HG03520 (cell line): ENCODE data around the gene MRRF.
"Not testable (repeated sequence)": the region's sequence is repeated elsewhere in the genome, so short reads cannot be mapped to it uniquely, and the experiment has no call there.

Experiments used
- ATAC-seq: cut with Tn5 transposase; IDR thresholded peaks from one replicate; pipeline ENCODE4 v1.9.1; 2021; ENCODE audit warnings: mild to moderate bottlenecking, moderate library complexity; ENCODE audit not compliant: unreplicated experiment

MRRF gene

GRCh38 chr9:122274055-122274454 lies 9.4 kb downstream of the MRRF start:
- ATAC-seq, result no peak

- no peak for ATAC-seq
Measured at GRCh38 chr9:122276096-122276495, 11.4 kb downstream of the MRRF start.

- no peak for ATAC-seq
Measured at GRCh38 chr9:122277285-122277897, 12.7 kb downstream of the MRRF start.

GRCh38 chr9:122281368-122281767 lies 16.7 kb downstream of the MRRF start:
- no peak for ATAC-seq

GRCh38 chr9:122286764-122287163 lies 22.1 kb downstream of the MRRF start:
- ATAC-seq, result no peak

GRCh38 chr9:122287214-122287720 lies 22.6 kb downstream of the MRRF start:
- no peak for ATAC-seq

GRCh38 chr9:122291458-122291857 lies 26.8 kb downstream of the MRRF start:
- ATAC-seq, result no peak

GRCh38 chr9:122294531-122294930 lies 29.8 kb downstream of the MRRF start:
- no peak for ATAC-seq

GRCh38 chr9:122297512-122297911 lies 32.8 kb downstream of the MRRF start:
- ATAC-seq, result no peak

GRCh38 chr9:122302237-122303093 lies 37.8 kb downstream of the MRRF start:
- no peak for ATAC-seq

- no peak for ATAC-seq
Measured at GRCh38 chr9:122307061-122307460, 42.4 kb downstream of the MRRF start.

- no peak for ATAC-seq
Measured at GRCh38 chr9:122307925-122308324, 43.2 kb downstream of the MRRF start.

- no peak for ATAC-seq
Measured at GRCh38 chr9:122309861-122310260, 45.2 kb downstream of the MRRF start.

- ATAC-seq, result no peak
Measured at GRCh38 chr9:122314165-122314564, 49.5 kb downstream of the MRRF start.

GRCh38 chr9:122315534-122315933 lies 50.9 kb downstream of the MRRF start:
- no peak for ATAC-seq

GRCh38 chr9:122318284-122318683 lies 53.6 kb downstream of the MRRF start:
- ATAC-seq, result no peak

- ATAC-seq, result no peak
Measured at GRCh38 chr9:122320413-122320881, 55.8 kb downstream of the MRRF start.

GRCh38 chr9:122322553-122322952 lies 57.9 kb downstream of the MRRF start:
- no peak for ATAC-seq

- ATAC-seq, result not testable (repeated sequence)
Measured at GRCh38 chr9:122324665-122325064, 60.0 kb downstream of the MRRF start.

- no peak for ATAC-seq
Measured at GRCh38 chr9:122325124-122325523, 60.4 kb downstream of the MRRF start.

GRCh38 chr9:122327175-122327574 lies 62.5 kb downstream of the MRRF start:
- no peak for ATAC-seq

GRCh38 chr9:122329597-122329996 lies 64.9 kb downstream of the MRRF start:
- ATAC-seq, result no peak
